Measurements from ENCODE around the gene SUPT6H. TPM values are rescaled to one million over a fixed set of nuclear protein-coding genes. Genes with fewer than 3 reads are reported as not detected.

Gene SUPT6H
- total RNA-seq, 1 experiment from 2014 or later: 63.3 TPM

GRCh38 chr17:28616281-28616680, 45.7 kb upstream of the SUPT6H start:
- POLR2A ChIA-PET (ENCODE audit: unreplicated experiment): no interaction called here
- Histone ChIP-seq H3K36me3 (ENCODE audit: low read depth) (peaks cover 28% of the 10 kb centered on the region), H4K20me1 (ENCODE audit: insufficient read depth) (no peaks in the 10 kb centered on the region), H3K4me1 (replicated peaks; ENCODE audit: insufficient read depth) (no peaks in the 10 kb centered on the region), H3K4me2 (no peak overlapping the region), H3K9me2 (ENCODE audit: insufficient read depth) (no peaks in the 10 kb centered on the region), H2AFZ (no peak overlapping the region), H3K4me3 (no peak overlapping the region), H3K27me3 (ENCODE audit: insufficient read depth, low read depth) (no peaks in the 10 kb centered on the region), H3F3A (ENCODE audit: insufficient read depth, low read depth) (no peaks in the 10 kb centered on the region; the same call in 1 of the 2 replicates), H3K79me2 (ENCODE audit: low read depth) (no peaks in the 10 kb centered on the region), H3K9me3 (ENCODE audit: insufficient read depth, low read depth) (no peaks in the 10 kb centered on the region), H3K27ac (no peak overlapping the region)
- intact Hi-C loops (cut with micrococcal nuclease; ENCODE audit: unreplicated experiment): no loop called here
- no TSS peak for BruUV-seq (replicated peaks)
- no peak for DNase-seq
- CTCF ChIA-PET: no interaction called here
- TF ChIP-seq EZH2 (IDR thresholded peaks at IDR 0.05; ENCODE audit: low read depth) (no peak), CTCF (conservative IDR thresholded peaks at IDR 0.05) (no peak)

GRCh38 chr17:28618464-28618863, 43.5 kb upstream of the SUPT6H start:
- TF ChIP-seq CTCF (conservative IDR thresholded peaks at IDR 0.05) (no peak), EZH2 (IDR thresholded peaks at IDR 0.05; ENCODE audit: low read depth) (no peak)
- Histone ChIP-seq H3K9me3 (ENCODE audit: insufficient read depth, low read depth) (no peaks in the 10 kb centered on the region), H2AFZ (no peak overlapping the region), H3K27me3 (ENCODE audit: insufficient read depth, low read depth) (no peaks in the 10 kb centered on the region), H3K79me2 (ENCODE audit: low read depth) (no peaks in the 10 kb centered on the region), H3K4me2 (no peak overlapping the region), H3F3A (ENCODE audit: insufficient read depth, low read depth) (no peaks in the 10 kb centered on the region; the same call in 1 of the 2 replicates), H4K20me1 (ENCODE audit: insufficient read depth) (no peaks in the 10 kb centered on the region; the same call in 1 of the 2 replicates), H3K9me2 (ENCODE audit: insufficient read depth) (no peaks in the 10 kb centered on the region), H3K36me3 (ENCODE audit: low read depth) (peaks cover 37% of the 10 kb centered on the region), H3K4me1 (replicated peaks; ENCODE audit: insufficient read depth) (no peaks in the 10 kb centered on the region), H3K27ac (no peak overlapping the region), H3K4me3 (no peak overlapping the region)
- no peak for DNase-seq
- ChIA-PET POLR2A (ENCODE audit: unreplicated experiment) (interaction anchor here (0.7 kb wide), 1 partner anchor 12 kb away, joined by 3 read pairs; no protein-coding TSS in a partner anchor), CTCF (no interaction called here)
- no TSS peak for BruUV-seq (replicated peaks)
- intact Hi-C loops (cut with micrococcal nuclease; ENCODE audit: unreplicated experiment): no loop called here

- Histone ChIP-seq H3K9me2 (ENCODE audit: insufficient read depth) (no peaks in the 10 kb centered on the region), H4K20me1 (ENCODE audit: insufficient read depth) (no peaks in the 10 kb centered on the region; the same call in 1 of the 2 replicates)
Observed at GRCh38 chr17:28620010-28620409, 42.0 kb upstream of the SUPT6H start.

More at GRCh38 chr17:28620010-28620409, 42.0 kb upstream of the SUPT6H start:
- no peak for TF ChIP-seq EZH2 (IDR thresholded peaks at IDR 0.05; ENCODE audit: low read depth)
- TF ChIP-seq CTCF (conservative IDR thresholded peaks at IDR 0.05): no peak
- no peak for DNase-seq
- Histone ChIP-seq H3K4me1 (replicated peaks; ENCODE audit: insufficient read depth) (no peaks in the 10 kb centered on the region), H3K4me3 (no peak overlapping the region), H3K9me3 (ENCODE audit: insufficient read depth, low read depth) (no peaks in the 10 kb centered on the region), H2AFZ (no peak overlapping the region), H3K4me2 (no peak overlapping the region), H3K27me3 (ENCODE audit: insufficient read depth, low read depth) (no peaks in the 10 kb centered on the region), H3K79me2 (ENCODE audit: low read depth) (no peaks in the 10 kb centered on the region), H3K27ac (no peak overlapping the region), H3F3A (ENCODE audit: insufficient read depth, low read depth) (no peaks in the 10 kb centered on the region), H3K36me3 (ENCODE audit: low read depth) (peaks cover 40% of the 10 kb centered on the region)
- ChIA-PET POLR2A (ENCODE audit: unreplicated experiment) (no interaction called here), CTCF (no interaction called here)
- BruUV-seq (replicated peaks): no TSS peak
- intact Hi-C loops (cut with micrococcal nuclease; ENCODE audit: unreplicated experiment): no loop called here
